Heart left ventricle (tissue), 13 donors: ENCODE results near the gene VSIG10L2.

ENCODE experiments used
- CTCF ChIP-seq, 12 donors: fragments of 200-600 bp; sonication (generic) in 4 of 12; IDR thresholded peaks; one replicate each; pipeline versions ENCODE4 v1.5.0 to v1.8.0; 2018 to 2022; ENCODE audit warnings: antibody characterized with exemption in 12 of 12, mild to moderate bottlenecking in 5 of 12
- POLR2A ChIP-seq, 2 donors: fragments of 450-650 bp; IDR thresholded peaks; one replicate each; pipeline ENCODE4 v1.6.1; 2017; ENCODE audit warnings: antibody characterized with exemption in 2 of 2, mild to moderate bottlenecking in 2 of 2, moderate library complexity in 2 of 2
- donor health status: ischemic (EF 13 %, LVEDD 7.1; RV severe dilation, severe dysfunction).
- donor health status: DM: no; HTN: yes; CAD: no.
- donor health status: DM: no; HTN: no; CAD: no.
- donor health status: ischemic (EF 25% LVEDD 6.9; RV normal size, moderate dysfunction).
- donor health status: ischemic (EF 25% LVEDD 5.7; RV mildly dilated, moderate dysfunction).
- donor health status: ischemic (EF 35%, LVEDD 5.7; RV mildly dilated, moderate dysfunction).
- donor health status: nonischemic (EF 11% LVEDD 7.7; RV severe dilation, severe dysfunction).
- donor health status: DM: yes; HTN: yes; CAD: no.
- donor health status: PGD.
- donor health status: ischemic (EF 29% LVEDD 5.4; RV normal size, mild dysfunction).
- donor health status: nonischemic (EF 23%, LVEDD 6.1; RV moderate dilation, normal function).

- TF ChIP-seq POLR2A (IDR thresholded peaks at IDR 0.05) (no peak), CTCF (IDR thresholded peaks at IDR 0.05) (no peak)
Observed at GRCh38 chr11:125955856-125956255, 10.0 kb downstream of the VSIG10L2 start.
